CD4-positive, alpha-beta T cell treated with Interleukin-4 for 1 hour (primary cell): ENCODE measurements around the gene COMMD7.

Experiments used
- DNase-seq, 2 donors: peaks; one replicate each; pipeline ENCODE4 v3.0.0-alpha.2; 2020 to 2022

Gene COMMD7

GRCh38 chr20:32672982-32673851 lies 70.0 kb downstream of the COMMD7 start:
- peak; percentile 16 to 37 for DNase-seq

GRCh38 chr20:32672394-32672981 lies 70.8 kb downstream of the COMMD7 start:
- DNase-seq: no peak

- DNase-seq: no peak
These were observed 72.4 kb downstream of the COMMD7 start for GRCh38 chr20:32670773-32671455.

DNA sequence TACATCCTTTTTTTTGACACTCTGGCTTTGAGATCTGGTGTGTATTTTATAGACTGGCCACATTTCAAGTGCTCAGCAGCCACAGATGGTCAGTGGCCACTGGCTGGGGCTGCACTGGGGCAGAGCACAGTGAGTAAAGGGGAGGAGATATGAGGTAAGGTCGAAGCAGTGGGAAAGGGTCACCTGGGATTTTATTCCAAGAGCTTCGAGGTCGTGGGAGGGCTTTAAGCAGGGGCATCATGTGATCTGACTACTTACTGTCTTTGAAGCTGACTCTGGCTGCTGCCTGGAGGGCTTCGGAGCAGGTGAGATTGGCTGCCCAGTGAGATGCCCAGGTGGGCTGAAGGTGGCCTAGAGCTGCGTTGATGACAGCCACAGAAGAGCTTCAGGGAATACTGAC lies 76.2 kb downstream of the COMMD7 start:
- DNase-seq: no peak

GRCh38 chr20:32664678-32665159 lies 78.5 kb downstream of the COMMD7 start:
- no peak for DNase-seq

GRCh38 chr20:32664012-32664677 lies 79.1 kb downstream of the COMMD7 start:
- DNase-seq: no peak

GRCh38 chr20:32663335-32664011 lies 79.8 kb downstream of the COMMD7 start:
- no peak for DNase-seq

DNA sequence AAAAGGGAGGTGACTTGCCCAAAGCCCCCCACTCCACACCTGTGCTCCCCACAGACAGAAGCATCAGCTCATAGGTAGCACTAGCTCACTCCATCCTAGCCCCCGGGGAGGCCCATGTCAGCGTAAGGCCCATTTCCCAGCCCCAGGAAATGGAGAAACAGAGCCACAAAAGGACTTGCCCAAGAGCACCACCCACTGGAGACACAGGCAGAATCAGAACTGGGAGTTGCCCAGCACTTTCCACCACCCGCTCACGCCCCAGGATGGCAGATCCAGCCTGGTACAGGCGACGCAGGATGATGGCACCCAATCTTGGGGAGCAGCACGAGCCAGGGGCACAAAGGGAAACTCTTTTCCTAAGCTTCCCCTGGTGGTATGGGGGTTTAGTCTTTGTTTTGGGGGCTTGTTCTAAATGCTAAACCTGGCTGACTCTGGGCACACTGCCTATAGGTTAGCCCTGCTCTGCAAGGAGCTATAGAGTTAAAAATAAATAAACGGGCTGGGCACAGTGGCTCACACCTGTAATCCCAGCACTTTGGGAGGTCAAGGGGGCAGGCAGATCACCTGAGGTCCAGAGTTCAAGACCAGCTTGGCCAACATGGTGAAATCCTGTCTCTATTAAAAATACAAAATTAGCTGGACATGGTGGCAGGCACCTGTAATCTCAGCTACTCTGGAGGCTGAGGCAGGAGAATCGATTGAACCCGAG lies 81.3 kb downstream of the COMMD7 start:
- no peak for DNase-seq

GRCh38 chr20:32660661-32661060 lies 82.6 kb downstream of the COMMD7 start:
- DNase-seq: no peak

DNA sequence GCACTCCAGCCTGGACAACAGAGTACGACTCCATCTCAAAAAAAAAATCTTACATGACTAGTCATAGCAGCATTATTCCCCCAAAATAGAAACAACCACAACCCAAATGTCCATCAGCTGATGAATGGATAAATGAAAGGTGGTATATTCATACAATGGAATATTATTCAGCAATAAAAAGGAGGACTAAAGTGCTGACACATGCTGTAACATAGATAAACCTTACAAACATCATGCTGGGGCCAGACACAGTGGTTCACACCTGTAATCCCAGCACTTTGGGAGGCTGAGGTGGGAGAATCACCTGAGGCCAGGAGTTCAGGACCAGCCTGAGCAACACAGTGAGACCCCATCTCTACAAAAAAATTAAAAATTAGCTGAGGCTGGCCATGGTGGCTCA lies 86.4 kb downstream of the COMMD7 start:
- no peak for DNase-seq

DNA sequence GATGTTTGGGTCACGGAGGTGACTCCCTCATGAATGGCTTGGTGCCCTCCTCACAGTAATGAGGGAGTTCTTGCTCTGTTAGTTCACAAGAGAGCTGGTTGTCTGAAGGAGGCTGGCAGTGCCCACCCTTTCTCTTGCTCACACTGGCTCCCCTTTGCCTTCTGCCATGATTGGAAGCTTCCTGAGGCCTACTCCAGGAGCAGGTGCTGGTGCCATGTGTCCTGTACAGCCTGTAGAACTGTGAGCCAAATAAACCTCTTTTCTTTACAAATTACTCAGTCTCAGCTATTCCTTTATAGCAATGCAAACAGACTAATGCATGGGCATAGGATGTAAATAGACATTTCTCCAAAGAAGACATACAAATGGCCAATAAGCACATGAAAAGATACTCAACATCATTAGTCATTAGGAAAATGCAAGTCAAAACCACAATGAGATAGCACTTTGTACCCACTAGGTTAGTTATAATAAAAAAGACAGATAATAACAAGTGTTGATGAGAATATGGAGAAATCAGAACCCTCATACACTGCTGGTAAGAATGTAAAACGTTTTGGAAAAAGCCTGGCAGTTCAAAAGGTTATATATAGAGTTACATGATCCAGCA lies 87.3 kb downstream of the COMMD7 start:
- DNase-seq: no peak

DNA sequence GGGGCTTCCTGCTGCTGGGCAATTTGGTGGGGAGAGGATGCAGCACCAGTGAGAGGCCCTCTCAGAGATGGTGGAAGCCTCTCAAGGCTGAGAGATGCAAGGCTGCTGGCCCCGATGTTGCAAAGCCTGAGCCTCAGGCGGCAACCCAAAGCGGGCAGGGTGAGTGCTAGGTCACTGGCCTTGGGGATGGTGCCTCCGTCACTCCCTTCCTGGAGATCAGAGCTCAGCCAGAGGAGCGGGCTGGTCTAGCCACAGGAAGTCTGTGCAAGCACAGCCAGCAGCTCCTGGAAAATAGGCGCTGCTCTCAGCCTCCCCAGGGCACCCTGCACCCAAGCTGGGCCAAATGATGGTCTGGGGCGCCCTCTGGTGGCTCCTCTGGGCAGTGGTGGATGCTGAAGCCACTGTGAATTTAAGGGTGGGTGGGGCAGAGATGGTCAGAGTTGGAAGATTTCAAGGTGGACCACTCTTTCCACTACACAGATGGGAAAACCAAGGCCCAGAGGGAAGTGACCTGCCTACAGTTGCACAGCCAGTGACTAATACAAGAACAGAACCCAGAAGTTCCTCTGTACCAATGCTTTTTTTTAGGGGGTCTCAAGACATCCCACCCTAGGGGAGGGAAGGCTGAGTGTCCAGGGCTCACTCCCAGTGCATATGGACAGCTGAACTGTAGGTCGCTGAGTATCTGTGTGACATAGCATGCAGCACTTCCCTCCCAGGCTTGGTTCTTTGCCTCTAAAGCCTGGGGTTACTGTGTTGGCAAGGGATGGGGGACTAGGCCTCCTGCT lies 90.3 kb downstream of the COMMD7 start:
- peak; percentile 86 to 87 for DNase-seq
